Ascending aorta (tissue), 2 donors: ENCODE data around the gene TGFB3. TPM values are rescaled to one million over a fixed set of nuclear protein-coding genes. Genes with fewer than 3 reads are reported as not detected.

Source experiments
- DNase-seq, 2 donors: peaks; one replicate each; pipeline ENCODE4 v3.0.0-alpha.2; 2019; ENCODE audit warnings: low spot score in 2 of 2
- H3K27ac ChIP-seq, 2 donors: fragments of 200-600 bp; sonication (generic); one replicate each; pipeline ENCODE4 v1.5.1; 2016 to 2017; ENCODE audit warnings: mild to moderate bottlenecking in 1 of 2
- H3K27me3 ChIP-seq: fragments of 200-600 bp; sonication (generic); one replicate; pipeline ENCODE4 v1.5.1; 2017
- H3K36me3 ChIP-seq, 2 donors: fragments of 200-600 bp; sonication (generic); one replicate each; pipeline ENCODE4 v1.5.1; 2016
- H3K4me1 ChIP-seq, 2 donors: fragments of 200-600 bp; sonication (generic); one replicate each; pipeline ENCODE4 v1.5.1; 2016 to 2017; ENCODE audit warnings: mild to moderate bottlenecking in 1 of 2
- H3K4me3 ChIP-seq, 2 donors: fragments of 200-600 bp; sonication (generic); one replicate each; pipeline ENCODE4 v1.5.1; 2016 to 2017; ENCODE audit warnings: mild to moderate bottlenecking in 1 of 2
- H3K9me3 ChIP-seq, 2 donors: fragments of 200-600 bp; sonication (generic); one replicate each; pipeline ENCODE4 v1.5.1; 2016
- CTCF ChIP-seq, 3 experiments: fragments of 200-600 bp in 2 of 3; fragments of 450-650 bp in 1 of 3; sonication (generic) in 2 of 3; IDR thresholded peaks; one replicate each; pipeline ENCODE4 v1.5.1; 2016 to 2019; ENCODE audit warnings: antibody characterized with exemption in 3 of 3, mild to moderate bottlenecking in 1 of 3, moderate library complexity in 1 of 3
- intact Hi-C: fragments of 100-400 bp; cut with DNase I; formaldehyde crosslinking; loops from one replicate; pipeline ENCODE4 v1.15.1; 2023
- total RNA-seq: library from RNA; depleted of rRNA; stranded (reverse); fragments of >200 nt; gene quantifications from one replicate; pipeline ENCODE4 v1.1.0, GENCODE V29; 2016

The TGFB3 gene
- total RNA-seq, 1 donor from 2014 or later, result 108 TPM

- Histone ChIP-seq H3K27ac (peak overlapping the region in 1 of 2 donors; percentile 15), H3K4me1 (peaks cover 15 to 38% of the 10 kb centered on the region in 2 donors), H3K36me3 (no peaks in the 10 kb centered on the region), H3K4me3 (peak overlapping the region in 1 of 2 donors; percentile 24), H3K27me3 (no peaks in the 10 kb centered on the region), H3K9me3 (no peaks in the 10 kb centered on the region)
- intact Hi-C loops, result no loop called here
- DNase-seq, result no peak
- no peak for TF ChIP-seq CTCF (IDR thresholded peaks at IDR 0.05)
Observed at GRCh38 chr14:75977582-75977943, 4.2 kb downstream of the TGFB3 start.

DNA sequence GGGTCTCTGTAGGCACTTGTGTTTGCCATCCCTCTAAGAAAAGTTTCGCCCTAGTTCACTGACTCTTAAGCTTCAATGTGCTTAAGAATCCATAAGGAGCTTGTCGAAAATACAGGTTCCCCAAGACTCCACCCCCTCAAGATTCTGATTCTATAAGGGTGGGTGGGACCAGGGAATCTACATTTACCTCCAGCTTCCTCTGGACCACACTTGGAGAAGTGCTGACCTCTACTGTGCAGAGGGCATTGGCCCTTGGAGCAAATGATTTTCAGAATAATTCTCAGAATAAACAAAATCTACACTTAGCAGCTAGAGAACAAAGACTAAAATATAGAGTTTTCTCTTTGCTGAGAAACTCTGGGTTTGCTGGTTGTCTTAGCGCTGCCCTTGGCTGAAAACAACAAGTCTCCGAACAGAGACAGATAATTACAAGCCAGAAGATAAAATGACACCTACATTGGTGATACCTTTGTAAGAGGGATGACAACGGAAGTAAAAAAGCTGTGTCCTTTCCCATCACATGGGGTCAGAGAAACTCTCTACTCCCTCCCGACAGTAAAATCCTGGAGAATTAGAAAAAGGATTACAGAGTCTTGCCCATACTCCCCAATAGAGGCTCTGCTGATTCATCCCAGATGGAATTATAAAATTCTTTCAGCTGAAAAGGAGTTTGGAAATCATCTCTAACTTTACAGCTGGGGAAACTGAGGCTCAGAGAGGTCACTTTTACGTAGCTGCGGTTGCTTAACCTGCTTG, 4.8 kb downstream of the TGFB3 start:
- no peak for TF ChIP-seq CTCF (IDR thresholded peaks at IDR 0.05)

GRCh38 chr14:75972801-75973421, 8.9 kb downstream of the TGFB3 start:
- H3K4me1 ChIP-seq, result peaks cover under 1 to 20% of the 10 kb centered on the region in 2 donors
- H3K27me3 ChIP-seq, result no peaks in the 10 kb centered on the region
- H3K4me3 ChIP-seq, result no peak overlapping the region
- intact Hi-C loops, result no loop called here
- TF ChIP-seq CTCF (IDR thresholded peaks at IDR 0.05), result no peak
- no peak for DNase-seq
- H3K27ac ChIP-seq, result no peak overlapping the region
- H3K36me3 ChIP-seq, result peaks cover 0 to 12% of the 10 kb centered on the region in 2 donors
- H3K9me3 ChIP-seq, result no peaks in the 10 kb centered on the region

More for the DNA sequence above, 4.8 kb downstream of the TGFB3 start:
- no peaks in the 10 kb centered on the region for H3K36me3 ChIP-seq
- H3K4me3 ChIP-seq, result peak overlapping the region in 1 of 2 donors; percentile 24
- H3K27ac ChIP-seq, result peak overlapping the region in 1 of 2 donors; percentile 15
- H3K9me3 ChIP-seq, result no peaks in the 10 kb centered on the region
- no peaks in the 10 kb centered on the region for H3K27me3 ChIP-seq
- intact Hi-C loops, result no loop called here
- no peak for DNase-seq
- peaks cover 15 to 38% of the 10 kb centered on the region in 2 donors for H3K4me1 ChIP-seq

GRCh38 chr14:75971509-75971908, 10.3 kb downstream of the TGFB3 start:
- Histone ChIP-seq H3K4me1 (peaks cover 0 to 8% of the 10 kb centered on the region in 2 donors), H3K4me3 (no peak overlapping the region), H3K27me3 (no peaks in the 10 kb centered on the region), H3K27ac (no peak overlapping the region), H3K9me3 (no peaks in the 10 kb centered on the region), H3K36me3 (peaks cover 8 to 25% of the 10 kb centered on the region in 2 donors)
- intact Hi-C loops, result no loop called here
- DNase-seq, result no peak
- TF ChIP-seq CTCF (IDR thresholded peaks at IDR 0.05), result no peak

DNA sequence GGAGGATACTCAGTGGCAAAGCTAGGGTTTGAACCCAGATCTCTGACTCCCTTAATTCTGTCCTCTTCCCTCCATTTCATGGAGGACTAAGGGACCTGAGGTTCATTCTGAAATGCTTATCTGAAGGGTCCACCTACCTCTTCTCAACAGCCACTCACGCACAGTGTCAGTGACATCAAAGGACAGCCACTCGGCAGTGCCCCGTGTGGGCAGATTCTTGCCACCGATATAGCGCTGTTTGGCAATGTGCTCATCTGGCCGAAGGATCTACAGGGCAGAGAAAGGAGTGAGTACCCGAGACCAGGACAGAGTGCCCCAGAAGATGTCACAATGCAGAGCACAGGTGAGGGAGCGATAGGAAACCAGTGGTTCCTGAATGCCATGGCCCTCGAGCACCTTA, 10.8 kb downstream of the TGFB3 start:
- intact Hi-C loops, result no loop called here
- DNase-seq, result no peak
- H3K4me1 ChIP-seq, result peaks cover 0 to 3% of the 10 kb centered on the region in 2 donors
- H3K27ac ChIP-seq, result no peak overlapping the region
- H3K36me3 ChIP-seq, result peaks cover 12 to 30% of the 10 kb centered on the region in 2 donors
- TF ChIP-seq CTCF (IDR thresholded peaks at IDR 0.05), result no peak
- H3K9me3 ChIP-seq, result no peaks in the 10 kb centered on the region
- H3K4me3 ChIP-seq, result no peak overlapping the region
- no peaks in the 10 kb centered on the region for H3K27me3 ChIP-seq
